ENCODE data around the gene SYK.

- TF ChIP-seq, protein P1, sequence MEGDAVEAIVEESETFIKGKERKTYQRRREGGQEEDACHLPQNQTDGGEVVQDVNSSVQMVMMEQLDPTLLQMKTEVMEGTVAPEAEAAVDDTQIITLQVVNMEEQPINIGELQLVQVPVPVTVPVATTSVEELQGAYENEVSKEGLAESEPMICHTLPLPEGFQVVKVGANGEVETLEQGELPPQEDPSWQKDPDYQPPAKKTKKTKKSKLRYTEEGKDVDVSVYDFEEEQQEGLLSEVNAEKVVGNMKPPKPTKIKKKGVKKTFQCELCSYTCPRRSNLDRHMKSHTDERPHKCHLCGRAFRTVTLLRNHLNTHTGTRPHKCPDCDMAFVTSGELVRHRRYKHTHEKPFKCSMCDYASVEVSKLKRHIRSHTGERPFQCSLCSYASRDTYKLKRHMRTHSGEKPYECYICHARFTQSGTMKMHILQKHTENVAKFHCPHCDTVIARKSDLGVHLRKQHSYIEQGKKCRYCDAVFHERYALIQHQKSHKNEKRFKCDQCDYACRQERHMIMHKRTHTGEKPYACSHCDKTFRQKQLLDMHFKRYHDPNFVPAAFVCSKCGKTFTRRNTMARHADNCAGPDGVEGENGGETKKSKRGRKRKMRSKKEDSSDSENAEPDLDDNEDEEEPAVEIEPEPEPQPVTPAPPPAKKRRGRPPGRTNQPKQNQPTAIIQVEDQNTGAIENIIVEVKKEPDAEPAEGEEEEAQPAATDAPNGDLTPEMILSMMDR (IDR thresholded peaks at IDR 0.05), result no peak
- TF ChIP-seq EZH2phosphoT487 (IDR thresholded peaks at IDR 0.05), result no peak
Observed at GRCh38 chr9:90825586-90825985, 24.0 kb downstream of the SYK start.
